Tibial nerve (tissue), 4 donors: ENCODE measurements around the gene SEC61G.

ENCODE experiments used
- CTCF ChIP-seq, 5 experiments: fragments of 200-600 bp in 3 of 5; fragments of 450-650 bp in 2 of 5; sonication (generic) in 3 of 5; IDR thresholded peaks; one replicate each; pipeline ENCODE4 v1.5.1; 2016 to 2019; ENCODE audit warnings: antibody characterized with exemption in 5 of 5, mild to moderate bottlenecking in 3 of 5, moderate library complexity in 2 of 5
- EP300 ChIP-seq, 2 donors: sonication (generic); formaldehyde crosslinking; IDR thresholded peaks; one replicate each; pipeline ENCODE4 v1.6.1; 2017; ENCODE audit warnings: antibody characterized with exemption in 2 of 2, mild to moderate bottlenecking in 1 of 2
- POLR2A ChIP-seq, 2 donors: fragments of 450-650 bp; IDR thresholded peaks; one replicate each; pipeline ENCODE4 v1.6.1; 2017; ENCODE audit warnings: antibody characterized with exemption in 2 of 2, mild to moderate bottlenecking in 2 of 2, moderate library complexity in 2 of 2

- TF ChIP-seq CTCF (IDR thresholded peaks at IDR 0.05): no peak
- TF ChIP-seq POLR2A (IDR thresholded peaks at IDR 0.05): no peak
- no peak for TF ChIP-seq EP300 (IDR thresholded peaks at IDR 0.05)
These were observed 29.9 kb downstream of the SEC61G start for GRCh38 chr7:54729107-54729506.
